DMS153 treated with DMSO at 0.1 percent for 48 hours (cell line): ENCODE measurements around the gene C10orf143.
"Not testable (repeated sequence)": the region's sequence is repeated elsewhere in the genome, so short reads cannot be mapped to it uniquely, and the experiment has no call there.

ENCODE experiments used
- DNase-seq: peaks from one replicate; lab custom pipeline; 2025; ENCODE audit not compliant: unreplicated experiment; lab: John Stamatoyannopoulos, UW

C10orf143 gene

GRCh38 chr10:130037169-130037661, 73.4 kb downstream of the C10orf143 start:
- no peak for DNase-seq

DNA sequence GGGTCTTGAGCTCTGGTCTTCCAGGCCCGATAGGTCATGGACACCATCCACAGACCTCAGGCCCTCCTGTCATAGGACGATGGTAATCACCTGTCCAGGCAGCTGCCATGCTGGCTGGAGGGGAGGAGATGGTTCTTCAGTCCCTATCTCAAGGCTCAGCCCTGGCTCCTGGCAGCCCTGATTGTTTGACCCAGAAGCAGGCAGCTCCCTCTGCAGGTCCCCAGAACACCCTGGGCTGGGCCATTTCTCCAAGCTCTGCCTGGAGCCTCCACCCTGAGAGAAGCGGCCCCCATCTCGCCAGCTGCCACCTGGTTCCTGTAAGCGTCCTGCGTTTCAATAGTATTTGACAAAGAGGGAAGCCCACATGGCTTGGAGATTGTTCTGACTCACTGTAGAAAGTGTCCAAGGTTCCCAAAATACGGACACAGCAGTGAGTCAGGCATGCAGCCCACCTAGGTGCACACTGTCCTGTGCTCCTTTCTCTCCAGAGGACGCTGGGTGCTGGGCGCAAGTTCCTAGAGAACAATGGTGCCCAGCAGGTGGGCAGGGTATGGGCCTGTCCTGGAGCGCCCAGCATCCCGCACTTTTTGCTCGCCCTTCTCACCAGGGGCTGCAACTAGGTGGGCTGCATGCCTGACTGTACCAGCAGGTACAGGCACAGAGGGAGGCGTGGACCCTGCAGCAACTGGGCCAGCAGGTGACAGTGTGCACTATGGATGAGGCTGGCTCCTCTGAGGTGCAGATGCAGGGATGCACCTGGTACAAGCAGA, 74.1 kb downstream of the C10orf143 start:
- no peak for DNase-seq

- DNase-seq, result no peak
These were observed 81.4 kb downstream of the C10orf143 start for GRCh38 chr10:130029209-130029608.

DNA sequence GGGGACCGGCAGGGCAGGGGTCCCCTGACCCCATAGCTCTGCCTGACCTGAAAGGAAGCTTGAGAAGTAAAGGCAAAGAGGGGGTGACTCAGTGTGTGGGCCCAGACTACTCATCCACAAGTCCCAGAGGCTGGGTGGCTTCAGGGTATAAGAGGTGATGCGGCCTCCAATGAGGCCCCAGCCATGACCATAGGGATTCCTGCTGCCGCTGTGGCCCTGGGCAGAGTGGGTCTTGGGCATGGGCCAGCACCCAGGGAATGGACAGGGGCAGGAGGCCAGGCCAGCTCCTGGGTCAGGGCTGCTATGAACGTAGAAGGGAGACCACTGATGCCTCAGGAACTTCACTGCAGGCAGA, 82.2 kb downstream of the C10orf143 start:
- no peak for DNase-seq

DNA sequence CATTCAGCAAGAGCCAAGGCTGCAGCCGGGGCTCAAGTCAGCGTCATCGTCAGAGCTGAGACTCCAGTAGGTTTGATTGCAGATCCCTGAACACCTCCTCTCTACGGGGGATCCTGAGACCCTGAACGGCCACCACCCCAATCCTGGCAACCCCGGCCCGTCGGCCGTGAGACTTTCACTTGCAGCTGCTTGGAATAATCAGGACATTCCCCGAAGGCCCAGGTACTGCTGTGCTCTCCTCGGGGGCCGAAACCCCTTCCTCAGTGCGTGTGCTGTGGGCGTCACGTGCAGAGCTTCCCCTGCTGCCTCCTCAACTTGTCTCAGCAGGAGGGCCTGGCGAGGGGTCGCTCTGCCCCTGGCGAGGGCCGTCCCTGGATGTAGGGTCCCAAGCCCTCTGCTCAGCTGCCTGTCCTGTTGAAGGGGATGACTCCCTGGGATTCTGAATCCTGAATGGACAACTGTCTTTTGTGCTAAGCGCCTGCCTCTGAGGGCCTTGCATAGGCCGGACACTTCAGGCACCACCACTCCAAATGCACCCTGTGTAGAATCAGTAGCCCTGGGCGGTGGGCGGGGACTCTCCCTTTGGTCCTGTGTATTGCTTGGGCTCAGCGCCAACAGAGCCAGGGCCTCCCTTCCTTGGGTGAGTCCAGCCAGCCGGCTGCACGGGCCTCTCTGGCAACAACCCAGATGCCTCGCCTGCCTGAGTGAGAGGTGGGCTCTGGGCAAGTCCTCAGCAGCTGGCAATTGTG, 82.7 kb downstream of the C10orf143 start:
- peak; percentile 3 for DNase-seq

DNA sequence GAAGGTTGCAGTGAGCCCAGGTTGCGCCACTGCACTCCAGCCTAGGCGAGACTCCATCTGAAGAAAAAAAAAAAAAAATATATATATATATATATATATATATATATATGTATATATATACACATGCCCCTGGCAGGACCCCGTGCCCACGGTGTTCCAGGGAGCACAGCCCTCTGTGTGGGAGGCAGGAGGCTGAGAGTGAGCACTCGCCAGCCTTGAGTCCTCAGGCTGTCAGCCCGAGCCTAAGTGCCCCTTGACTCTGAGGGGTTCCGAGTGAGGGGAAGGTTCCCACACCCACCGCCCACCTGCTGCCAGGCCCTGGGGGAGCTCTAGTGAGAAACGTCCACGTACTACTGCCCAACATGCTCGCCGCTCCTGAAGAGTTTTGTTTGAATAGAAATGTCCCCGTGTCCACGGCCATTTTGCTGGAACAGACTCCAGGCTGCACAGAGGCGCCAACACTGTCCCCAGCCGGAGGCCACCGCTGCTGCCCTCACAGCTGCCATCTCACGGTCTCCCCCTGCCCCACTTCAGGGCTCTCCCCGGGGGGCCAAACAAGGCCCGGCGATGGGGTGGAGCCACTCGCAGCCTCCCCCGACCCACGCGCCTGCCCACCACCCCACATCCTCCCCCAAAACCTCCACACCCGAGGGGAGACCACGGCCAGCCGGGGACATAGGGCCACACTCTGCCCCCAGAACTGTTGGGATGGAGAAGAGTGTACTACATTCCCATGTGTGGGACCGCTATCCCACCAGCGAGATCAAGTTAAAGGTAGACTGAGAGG, 83.8 kb downstream of the C10orf143 start:
- DNase-seq, result no peak

- no peak for DNase-seq
These were observed 84.7 kb downstream of the C10orf143 start for GRCh38 chr10:130025811-130026485.

GRCh38 chr10:130025326-130025725, 85.3 kb downstream of the C10orf143 start:
- no peak for DNase-seq

- no peak for DNase-seq
These were observed 85.8 kb downstream of the C10orf143 start for GRCh38 chr10:130024779-130025325.

GRCh38 chr10:130024326-130024725, 86.3 kb downstream of the C10orf143 start:
- not testable (repeated sequence) for DNase-seq

DNA sequence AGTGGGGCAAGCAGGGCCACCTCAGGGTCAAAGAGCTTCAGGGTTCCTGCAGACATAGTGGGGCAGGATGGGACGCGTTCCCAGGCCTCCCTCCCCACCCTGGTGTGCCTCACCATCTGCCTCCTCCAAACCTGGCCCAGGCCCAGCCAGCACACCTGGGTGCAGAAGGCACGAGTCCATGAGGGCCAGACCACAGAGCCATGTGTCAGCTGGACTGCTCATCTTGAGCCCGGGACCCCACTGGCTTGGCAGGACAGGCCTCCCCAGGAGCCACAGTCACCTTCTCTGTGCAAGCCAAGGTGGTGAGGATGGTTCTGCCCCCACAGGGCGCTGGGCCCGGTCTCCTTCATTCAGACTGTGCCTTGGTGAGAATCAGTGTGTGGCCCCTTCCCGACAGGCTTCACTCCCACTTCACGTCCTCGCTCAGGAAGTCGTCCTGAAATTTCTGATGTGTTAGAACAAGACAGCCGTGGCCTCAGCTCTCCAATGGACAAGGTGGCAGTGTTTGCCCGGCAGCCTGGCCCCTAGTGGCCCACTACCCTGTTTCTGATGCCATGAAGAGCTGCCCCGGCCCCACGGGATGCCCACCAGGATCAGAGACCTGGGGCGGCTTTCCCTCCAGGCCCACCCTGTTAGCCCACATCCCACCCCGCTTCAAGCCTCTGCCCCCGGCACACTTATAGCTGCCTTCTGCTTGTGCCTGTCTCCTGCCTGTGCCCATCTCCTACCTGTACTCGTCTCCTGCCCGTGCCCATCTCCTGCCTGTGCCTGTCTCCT, 87.0 kb downstream of the C10orf143 start:
- DNase-seq, result no peak

DNA sequence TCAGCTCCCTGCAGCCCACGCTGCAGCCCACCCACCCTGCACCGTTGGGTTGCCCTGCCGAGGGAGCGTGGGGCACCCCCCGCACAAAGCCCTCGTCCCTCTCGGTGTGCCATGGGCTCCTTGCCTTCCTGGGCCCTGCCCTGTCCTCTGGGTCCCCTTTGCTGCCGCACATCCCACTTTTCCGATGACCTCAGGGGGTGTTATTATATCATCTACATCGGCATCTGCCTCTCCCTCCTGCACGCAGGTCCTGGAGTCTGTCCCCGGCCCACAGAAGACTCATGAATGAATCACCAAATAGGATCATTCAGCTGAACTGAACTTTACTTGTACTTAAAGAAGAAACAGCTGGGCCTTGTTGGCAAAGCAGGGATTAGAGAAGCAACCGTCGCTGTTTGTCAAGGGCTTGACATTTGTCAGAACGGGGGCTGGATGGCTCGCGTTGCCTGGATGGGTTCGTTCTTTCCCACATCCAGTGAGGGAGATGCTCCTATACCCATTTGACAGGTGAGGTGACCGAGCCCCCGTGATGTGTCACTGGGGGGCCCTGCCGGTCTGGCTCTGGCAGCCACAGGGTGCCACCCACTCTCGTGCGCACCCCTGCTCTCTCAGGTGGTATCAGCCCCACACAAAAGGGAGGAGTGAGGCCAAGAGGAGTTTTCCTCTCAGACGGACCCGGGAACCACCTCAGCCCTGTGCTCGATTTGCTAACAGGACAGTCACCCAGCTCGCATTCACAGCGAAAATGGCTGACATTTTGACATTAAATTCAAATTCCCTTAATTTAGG, 87.9 kb downstream of the C10orf143 start:
- no peak for DNase-seq

GRCh38 chr10:130022086-130022485, 88.5 kb downstream of the C10orf143 start:
- no peak for DNase-seq

DNA sequence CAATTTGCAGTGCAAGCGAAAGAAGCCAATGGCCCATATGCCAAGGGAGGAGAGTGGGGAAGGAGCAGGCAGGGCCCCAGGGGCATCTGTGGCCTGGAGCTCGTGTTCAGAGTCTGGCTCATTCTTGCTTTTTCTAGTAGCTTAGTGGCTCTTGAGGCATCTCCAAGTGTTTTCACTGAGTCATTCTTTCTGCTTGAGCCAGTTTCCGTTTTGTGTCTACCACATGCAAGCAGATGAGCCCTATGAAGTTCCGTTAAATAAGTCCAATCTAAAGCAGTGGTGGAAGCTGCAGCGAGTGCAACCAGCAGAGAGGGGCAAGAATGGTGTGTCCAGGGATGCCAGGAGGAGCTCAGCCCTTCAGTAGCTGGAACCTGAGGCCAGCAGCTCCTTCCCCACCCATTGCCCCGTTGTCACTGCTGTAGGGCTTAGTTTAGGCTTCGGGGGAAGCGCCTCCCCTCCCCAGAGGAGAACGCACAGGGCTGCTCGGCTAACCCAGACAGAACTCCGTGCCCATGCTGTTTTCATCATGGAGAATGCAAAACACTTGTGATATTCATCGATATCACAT, 89.2 kb downstream of the C10orf143 start:
- no peak for DNase-seq

- DNase-seq, result no peak
These were observed 89.8 kb downstream of the C10orf143 start for GRCh38 chr10:130020651-130021382.

- DNase-seq, result no peak
These were observed 91.9 kb downstream of the C10orf143 start for GRCh38 chr10:130018730-130019185.

DNA sequence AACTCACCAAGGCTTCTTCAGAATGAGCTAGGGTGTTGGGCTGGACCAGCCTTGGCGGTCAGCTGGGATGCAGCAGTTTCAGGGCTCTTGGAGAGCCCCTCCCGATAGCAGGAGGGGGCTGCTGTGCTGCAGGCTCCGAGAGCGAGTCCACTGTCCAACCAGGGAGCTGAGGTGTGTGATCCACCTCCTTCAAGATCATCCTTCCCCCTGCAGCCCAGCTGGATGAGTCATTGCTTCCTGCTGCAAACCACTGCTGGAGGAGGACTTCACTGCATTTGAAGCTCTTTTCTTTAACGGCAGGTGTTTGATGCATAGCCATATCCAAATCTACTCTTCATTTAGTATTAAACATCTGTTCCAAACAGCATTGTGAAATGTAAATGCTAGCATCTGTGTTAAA, 92.4 kb downstream of the C10orf143 start:
- no peak for DNase-seq

- no peak for DNase-seq
These were observed 93.0 kb downstream of the C10orf143 start for GRCh38 chr10:130017631-130018022.
